Spleen (tissue), 11 donors: ENCODE results near the gene MYH2. TPM values are rescaled to one million over a fixed set of nuclear protein-coding genes. Genes with fewer than 3 reads are reported as not detected.

Experiments
- DNase-seq: peaks from one replicate; pipeline ENCODE4 v3.0.0-alpha.2; 2020
- H3K27ac ChIP-seq, 8 donors: fragments of 200-600 bp; sonication (generic) in 7 of 8; 1 replicate in 4 of 8; 2 replicates in 4 of 8; pipeline versions ENCODE4 v1.5.0 to v1.8.0; 2016 to 2021; ENCODE audit warnings: inconsistent platforms in 4 of 8, mild to moderate bottlenecking in 4 of 8, moderate library complexity in 1 of 8
- H3K27me3 ChIP-seq, 7 donors: fragments of 200-600 bp; sonication (generic) in 6 of 7; replicated peaks in 1 of 7; 1 replicate in 4 of 7; 2 replicates in 3 of 7; pipeline versions ENCODE4 v1.5.0 to v1.8.0; 2016 to 2021; ENCODE audit warnings: inconsistent platforms in 3 of 7, mild to moderate bottlenecking in 1 of 7
- H3K36me3 ChIP-seq, 6 donors: fragments of 200-600 bp; sonication (generic) in 5 of 6; 1 replicate in 4 of 6; 2 replicates in 2 of 6; pipeline versions ENCODE4 v1.5.0 to v1.8.0; 2016 to 2021; ENCODE audit warnings: inconsistent platforms in 2 of 6
- H3K4me1 ChIP-seq, 6 donors: fragments of 200-600 bp; sonication (generic) in 5 of 6; 1 replicate in 3 of 6; 2 replicates in 3 of 6; pipeline versions ENCODE4 v1.5.0 to v1.8.0; 2016 to 2021; ENCODE audit warnings: inconsistent platforms in 3 of 6
- H3K4me3 ChIP-seq, 8 donors: fragments of 200-600 bp; sonication (generic) in 7 of 8; 1 replicate in 4 of 8; 2 replicates in 4 of 8; pipeline versions ENCODE4 v1.5.0 to v1.8.0; 2016 to 2021; ENCODE audit warnings: inconsistent platforms in 4 of 8, mild to moderate bottlenecking in 4 of 8, moderate library complexity in 2 of 8
- H3K9me3 ChIP-seq, 8 donors: fragments of 200-600 bp; sonication (generic) in 7 of 8; 1 replicate in 4 of 8; 2 replicates in 4 of 8; pipeline versions ENCODE4 v1.5.0 to v1.8.0; 2016 to 2021; ENCODE audit warnings: inconsistent platforms in 4 of 8
- CTCF ChIP-seq, 11 experiments: fragments of 200-600 bp in 7 of 11; fragments of 450-650 bp in 4 of 11; sonication (generic) in 4 of 11; IDR thresholded peaks in 8 of 11; conservative IDR thresholded peaks in 3 of 11; 1 replicate in 7 of 11; 2 replicates in 4 of 11; pipeline versions ENCODE4 v1.4.0 to v1.8.0; 2016 to 2021; ENCODE audit warnings: antibody characterized with exemption in 11 of 11, inconsistent platforms in 4 of 11, mild to moderate bottlenecking in 1 of 11
- POLR2A ChIP-seq, 3 donors: fragments of 450-650 bp; IDR thresholded peaks; one replicate each; pipeline ENCODE4 v1.5.1; 2017; ENCODE audit warnings: antibody characterized with exemption in 3 of 3, mild to moderate bottlenecking in 1 of 3
- POLR2AphosphoS5 ChIP-seq, 3 donors: sonication (generic); formaldehyde crosslinking; IDR thresholded peaks; one replicate each; pipeline ENCODE4 v1.5.1; 2017; ENCODE audit warnings: antibody characterized with exemption in 3 of 3
- WGBS, 5 donors: extraction: QIAGEN DNeasy Blood & Tissue Kit in 3 of 5; methylation state at CpG; one replicate each; pipeline versions ENCODE4 v1.1.5 to v1.1.7; 2013 to 2018; 5-methylcytosine and 5-hydroxymethylcytosine counted together
- intact Hi-C: fragments of 100-400 bp; cut with DNase I; formaldehyde crosslinking; loops from one replicate; pipeline ENCODE4 v1.15.0; 2023; ENCODE audit warnings: low total_unique reads
- polyA plus RNA-seq, 3 donors: library from polyadenylated mRNA; stranded (reverse); fragments of 200-250 nt; gene quantifications; one replicate each; pipeline ENCODE4 v1.2.1, GENCODE V29; 2013
- total RNA-seq, 7 donors: library from RNA; depleted of rRNA in 3 of 7; stranded (reverse); fragments of >200 nt in 3 of 7; fragmentation: NEBNext Ultra II Directional in 4 of 7; extraction: Animal tissue kit (Norgen Biotek cat#: 25700) in 4 of 7; gene quantifications; one replicate each; pipeline versions ENCODE4 v1.1.0 to v1.2.1, GENCODE V29; 2016 to 2021
- donor health status: healthy with polysubstance abuse.
- donor health status: DM: no; HTN: no; CAD: no; lungs with moderate emphysema.
- donor health status: DM: no; HTN: no; CAD: no.
- donor health status: Bipolar disorder and iron deficiency.
- donor health status: healthy.
- donor health status: DM: no; HTN: no; CAD: no.
- donor health status: DM: yes; HTN: yes; CAD: no.

The MYH2 gene
- total and polyA plus RNA-seq, 10 donors: 0.03 to 0.11 TPM; not detected in 8

- TF ChIP-seq POLR2AphosphoS5 (IDR thresholded peaks at IDR 0.05) (no peak), POLR2A (IDR thresholded peaks at IDR 0.05) (no peak), CTCF (IDR thresholded peaks at IDR 0.05 in 8 of 11, conservative IDR thresholded peaks at IDR 0.05 in 3 of 11) (no peak)
- H3K4me1 ChIP-seq: no peaks in the 10 kb centered on the region
- 84 to 94% (median 90%) methylated on average over 11 of the region's 11 CpGs for WGBS, 5 donors
- H3K27ac ChIP-seq: no peak overlapping the region
- H3K27me3 ChIP-seq: no peaks in the 10 kb centered on the region
- no peak for DNase-seq
- no peaks in the 10 kb centered on the region for H3K36me3 ChIP-seq
- H3K4me3 ChIP-seq: no peak overlapping the region
- intact Hi-C loops: no loop called here
- H3K9me3 ChIP-seq: peaks cover 0 to 13% (median 4%) of the 10 kb centered on the region in 8 donors
Measured at GRCh38 chr17:10526517-10526916, 22.9 kb downstream of the MYH2 start.

DNA sequence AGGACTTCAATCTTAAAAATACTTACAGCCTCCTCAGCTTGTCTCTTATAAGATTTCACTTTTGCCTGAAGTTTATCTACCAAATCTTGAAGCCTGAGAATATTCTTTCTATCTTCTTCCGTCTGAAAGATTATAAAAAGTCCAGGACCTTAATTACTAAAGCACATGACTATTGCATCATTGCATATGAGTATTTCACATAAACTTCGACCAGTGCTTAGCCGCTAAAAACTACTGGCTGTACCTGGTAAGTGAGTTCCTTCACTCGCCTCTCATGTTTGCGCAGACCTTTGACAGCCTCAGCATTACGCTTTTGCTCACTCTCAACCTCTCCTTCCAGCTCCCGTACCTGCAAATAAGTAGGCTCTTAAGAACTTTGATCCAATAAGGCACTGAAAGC lies 26.4 kb downstream of the MYH2 start:
- no peak overlapping the region for H3K4me3 ChIP-seq
- no peak for DNase-seq
- no peak overlapping the region for H3K27ac ChIP-seq
- no peaks in the 10 kb centered on the region for H3K27me3 ChIP-seq
- TF ChIP-seq POLR2A (IDR thresholded peaks at IDR 0.05) (no peak), POLR2AphosphoS5 (IDR thresholded peaks at IDR 0.05) (no peak), CTCF (IDR thresholded peaks at IDR 0.05 in 8 of 11, conservative IDR thresholded peaks at IDR 0.05 in 3 of 11) (no peak)
- no peaks in the 10 kb centered on the region for H3K36me3 ChIP-seq
- peaks cover 0 to 13% (median 4%) of the 10 kb centered on the region in 8 donors for H3K9me3 ChIP-seq
- 90 to 95% (median 95%) methylated on average over 7 of the region's 7 CpGs for WGBS, 5 donors
- intact Hi-C loops: no loop called here
- H3K4me1 ChIP-seq: no peaks in the 10 kb centered on the region

- Histone ChIP-seq H3K9me3 (peaks cover 0 to 13% (median 4%) of the 10 kb centered on the region in 8 donors), H3K36me3 (no peaks in the 10 kb centered on the region), H3K27ac (no peak overlapping the region), H3K4me1 (no peaks in the 10 kb centered on the region), H3K4me3 (no peak overlapping the region), H3K27me3 (no peaks in the 10 kb centered on the region)
- no peak for DNase-seq
- intact Hi-C loops: no loop called here
- no peak for TF ChIP-seq CTCF (IDR thresholded peaks at IDR 0.05 in 8 of 11, conservative IDR thresholded peaks at IDR 0.05 in 3 of 11)
- no peak for TF ChIP-seq POLR2AphosphoS5 (IDR thresholded peaks at IDR 0.05)
- no peak for TF ChIP-seq POLR2A (IDR thresholded peaks at IDR 0.05)
Measured at GRCh38 chr17:10521949-10522348, 27.5 kb downstream of the MYH2 start.

GRCh38 chr17:10518271-10519037 lies 31.0 kb downstream of the MYH2 start, which contains the start of gene MYH1:
Gene MYH1 (minus strand): TSS chr17:10518542. CDS start chr17:10516642, 1,900 bp downstream.
- no peaks in the 10 kb centered on the region for H3K36me3 ChIP-seq
- DNase-seq: no peak
- WGBS, 5 donors: 72 to 83% (median 77%) methylated on average over 11 of the region's 11 CpGs
- no peaks in the 10 kb centered on the region for H3K27me3 ChIP-seq
- no peaks in the 10 kb centered on the region for H3K4me1 ChIP-seq
- intact Hi-C loops: no loop called here
- no peak within 1 kb of the TSS for H3K4me3 ChIP-seq
- H3K27ac ChIP-seq: no peak within 1 kb of the TSS
- H3K9me3 ChIP-seq: peaks cover 0 to 12% (median 4%) of the 10 kb centered on the region in 8 donors
- TF ChIP-seq CTCF (IDR thresholded peaks at IDR 0.05 in 8 of 11, conservative IDR thresholded peaks at IDR 0.05 in 3 of 11) (no peak), POLR2AphosphoS5 (IDR thresholded peaks at IDR 0.05) (no peak), POLR2A (IDR thresholded peaks at IDR 0.05) (no peak)
